SK-N-SH treated with all-trans-retinoic acid at 6 μM for 48 hours (cell line): Measurements from ENCODE around the gene PNKD.

Experiments
- ISL1 ChIP-seq: fragments of 250-450 bp; sonication (Bioruptor Pico); IDR thresholded peaks from 2 replicates; pipeline ENCODE4 v2.1.2; 2022; ENCODE audit warnings: mild to moderate bottlenecking, moderate library complexity
- RARB ChIP-seq: fragments of 250-450 bp; sonication (Bioruptor Pico); IDR thresholded peaks from 2 replicates; pipeline ENCODE4 v1.8.0; 2021; ENCODE audit warnings: mild to moderate bottlenecking, moderate library complexity
- ZFP3 ChIP-seq: fragments of 250-450 bp; sonication (Bioruptor Pico); IDR thresholded peaks from 2 replicates; pipeline ENCODE4 v1.5.0; 2020; ENCODE audit warnings: mild to moderate bottlenecking, moderate library complexity
- TF ChIP-seq, protein P1 (sequence below): fragments of 250-450 bp; sonication (Bioruptor Pico); IDR thresholded peaks from 2 replicates; pipeline ENCODE4 v1.8.0; 2020; ENCODE audit warnings: mild to moderate bottlenecking, moderate library complexity, borderline replicate concordance

DNA sequence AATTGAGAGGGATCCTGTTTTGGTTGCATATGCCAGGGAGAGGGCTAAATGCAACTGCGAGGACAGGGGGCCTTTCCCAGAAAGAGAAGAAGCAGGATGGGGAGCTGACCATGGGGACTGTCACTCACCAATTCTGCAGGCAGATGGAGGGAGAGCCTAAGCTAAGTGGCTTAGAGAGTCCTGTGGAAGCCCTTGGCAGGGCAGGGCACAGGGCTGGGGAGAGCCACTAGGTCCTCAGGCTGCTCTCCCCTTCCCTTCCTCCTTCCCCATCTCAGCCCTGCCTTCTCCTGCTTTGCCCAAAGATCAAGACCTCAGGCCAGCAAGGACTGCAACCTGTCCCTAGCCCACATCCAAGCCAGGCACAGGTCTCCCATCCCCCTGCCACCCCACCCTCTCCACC lies 62.0 kb downstream of the PNKD start:
- TF ChIP-seq, protein P1, sequence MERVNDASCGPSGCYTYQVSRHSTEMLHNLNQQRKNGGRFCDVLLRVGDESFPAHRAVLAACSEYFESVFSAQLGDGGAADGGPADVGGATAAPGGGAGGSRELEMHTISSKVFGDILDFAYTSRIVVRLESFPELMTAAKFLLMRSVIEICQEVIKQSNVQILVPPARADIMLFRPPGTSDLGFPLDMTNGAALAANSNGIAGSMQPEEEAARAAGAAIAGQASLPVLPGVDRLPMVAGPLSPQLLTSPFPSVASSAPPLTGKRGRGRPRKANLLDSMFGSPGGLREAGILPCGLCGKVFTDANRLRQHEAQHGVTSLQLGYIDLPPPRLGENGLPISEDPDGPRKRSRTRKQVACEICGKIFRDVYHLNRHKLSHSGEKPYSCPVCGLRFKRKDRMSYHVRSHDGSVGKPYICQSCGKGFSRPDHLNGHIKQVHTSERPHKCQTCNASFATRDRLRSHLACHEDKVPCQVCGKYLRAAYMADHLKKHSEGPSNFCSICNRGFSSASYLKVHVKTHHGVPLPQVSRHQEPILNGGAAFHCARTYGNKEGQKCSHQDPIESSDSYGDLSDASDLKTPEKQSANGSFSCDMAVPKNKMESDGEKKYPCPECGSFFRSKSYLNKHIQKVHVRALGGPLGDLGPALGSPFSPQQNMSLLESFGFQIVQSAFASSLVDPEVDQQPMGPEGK, result no peak
- TF ChIP-seq RARB (CRISPR knock-in tag) (no peak), ISL1 (CRISPR knock-in tag) (no peak), ZFP3 (no peak)
